ENCODE data around the gene CACNA2D1.
"Not testable (repeated sequence)": the region's sequence is repeated elsewhere in the genome, so short reads cannot be mapped to it uniquely, and the experiment has no call there.

CACNA2D1 gene

GRCh38 chr7:82021036-82021435 lies 422.5 kb downstream of the CACNA2D1 start:
- DNase-seq, result no peak

- DNase-seq, result no peak
These were observed 423.8 kb downstream of the CACNA2D1 start for GRCh38 chr7:82019551-82020475.

- no peak for DNase-seq
These were observed 425.4 kb downstream of the CACNA2D1 start for GRCh38 chr7:82018226-82018625.

GRCh38 chr7:82017334-82017943 lies 426.1 kb downstream of the CACNA2D1 start:
- peak; percentile 9 for DNase-seq

GRCh38 chr7:82015751-82016150 lies 427.8 kb downstream of the CACNA2D1 start:
- peak; percentile 12 for DNase-seq

- DNase-seq, result not testable (repeated sequence)
These were observed 429.0 kb downstream of the CACNA2D1 start for GRCh38 chr7:82014574-82014973.

GRCh38 chr7:82012453-82012852 lies 431.1 kb downstream of the CACNA2D1 start:
- DNase-seq, result no peak

DNA sequence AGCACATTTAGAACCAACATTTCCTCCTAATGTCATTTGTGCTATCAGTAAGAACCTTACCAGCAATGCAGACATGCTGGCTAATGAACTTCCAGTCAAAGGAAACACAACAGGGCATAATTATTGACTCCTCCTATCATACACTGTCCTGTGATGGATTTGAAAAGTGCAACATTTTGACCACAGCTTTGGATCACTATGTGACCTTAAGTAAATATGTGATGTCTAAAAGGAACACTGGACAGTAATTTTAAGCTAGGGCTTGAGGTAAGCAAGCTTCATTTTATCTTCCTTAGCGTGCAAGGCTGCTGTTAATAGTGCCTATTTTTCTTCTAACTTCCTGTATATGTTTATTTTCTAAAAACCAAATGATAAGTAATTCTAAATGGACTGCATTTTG lies 433.2 kb downstream of the CACNA2D1 start:
- DNase-seq, result no peak

GRCh38 chr7:82007315-82007714 lies 436.3 kb downstream of the CACNA2D1 start:
- no peak for DNase-seq

DNA sequence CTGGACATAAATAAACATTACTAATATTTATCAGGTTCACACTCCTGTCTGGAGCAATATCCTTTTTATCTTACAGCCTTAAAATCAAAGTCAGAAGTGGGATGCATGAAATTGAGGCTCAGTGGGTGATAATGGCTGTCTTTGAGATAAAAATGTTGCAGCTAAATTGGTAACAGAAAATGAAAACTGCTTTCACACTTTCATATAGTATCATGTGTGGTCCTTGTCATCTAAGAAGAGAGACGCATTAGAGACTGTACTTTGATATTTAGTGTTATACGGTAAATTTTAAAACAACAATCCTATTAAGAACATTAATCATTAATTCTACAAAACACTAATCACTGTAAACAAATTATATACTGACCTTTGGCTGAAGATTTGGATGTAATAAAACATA lies 438.5 kb downstream of the CACNA2D1 start:
- DNase-seq, result no peak

DNA sequence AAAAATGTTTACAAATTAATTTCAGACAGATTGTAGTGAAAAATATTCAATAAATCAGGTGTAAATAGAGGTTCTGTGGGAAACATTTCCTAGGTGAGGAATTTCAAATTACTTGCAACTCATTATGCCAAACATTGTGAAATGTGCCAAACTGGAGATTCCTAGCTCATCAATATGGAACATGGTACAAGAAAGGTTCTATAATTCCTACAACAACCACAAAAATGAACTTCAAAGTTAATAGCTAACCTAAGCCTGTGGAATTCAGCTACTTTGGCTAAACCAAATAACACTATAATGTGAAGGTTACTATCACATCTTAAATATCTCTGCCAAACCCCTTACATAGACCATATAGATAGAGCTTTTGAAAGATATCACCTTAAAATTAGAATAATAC lies 450.4 kb downstream of the CACNA2D1 start:
- no peak for DNase-seq

DNA sequence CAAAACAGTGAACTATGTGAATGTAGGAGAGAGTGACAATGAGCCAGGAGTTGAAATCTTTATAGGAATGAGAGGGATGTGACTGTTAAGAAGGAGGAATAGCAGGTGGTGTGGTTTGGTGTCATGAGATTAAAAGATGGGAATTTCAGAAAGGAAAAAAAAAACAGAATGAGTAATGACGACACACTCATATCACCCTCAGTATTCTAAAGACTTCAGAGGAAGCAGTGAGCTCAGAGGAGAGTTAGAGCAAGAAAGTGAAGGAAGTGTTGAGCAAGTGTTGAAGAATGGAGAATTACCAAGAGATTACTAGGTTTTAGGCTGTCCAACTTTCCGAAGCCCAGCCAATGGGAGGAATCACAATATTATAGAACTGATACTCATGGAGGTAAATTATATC lies 453.2 kb downstream of the CACNA2D1 start:
- no peak for DNase-seq

DNA sequence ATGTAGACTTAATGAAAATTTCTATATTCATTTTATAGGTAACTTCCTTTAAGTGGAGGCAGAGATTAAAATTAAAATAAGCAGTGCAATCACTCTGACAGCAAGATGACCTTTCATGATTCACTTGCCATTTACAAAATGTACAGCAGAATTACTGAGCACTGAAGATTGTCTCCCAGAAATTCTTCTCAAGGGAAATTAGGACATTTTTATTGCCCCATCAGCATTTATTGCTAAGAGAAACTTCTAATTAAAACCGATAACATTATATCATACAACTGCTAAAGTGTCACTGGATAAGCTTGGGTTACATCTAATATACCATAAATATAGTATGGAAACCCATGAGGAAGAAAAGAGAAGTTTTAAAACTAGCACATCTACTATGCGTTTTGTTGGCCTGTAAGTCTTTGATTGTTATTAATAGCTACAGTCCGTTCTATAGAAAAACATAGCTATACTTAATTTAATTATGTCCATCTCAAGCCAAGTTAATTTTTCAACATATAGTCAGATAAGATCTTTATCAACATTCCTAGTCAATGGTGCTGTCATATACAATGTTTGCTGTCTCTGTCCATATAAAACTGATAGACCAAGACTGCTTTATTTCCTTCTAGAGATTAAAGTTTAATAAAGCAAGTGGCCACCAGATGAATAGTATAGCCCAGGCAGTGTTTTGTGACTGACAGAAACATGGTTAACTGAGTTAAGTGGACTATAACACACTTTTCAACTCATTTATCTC lies 456.7 kb downstream of the CACNA2D1 start:
- no peak for DNase-seq

DNA sequence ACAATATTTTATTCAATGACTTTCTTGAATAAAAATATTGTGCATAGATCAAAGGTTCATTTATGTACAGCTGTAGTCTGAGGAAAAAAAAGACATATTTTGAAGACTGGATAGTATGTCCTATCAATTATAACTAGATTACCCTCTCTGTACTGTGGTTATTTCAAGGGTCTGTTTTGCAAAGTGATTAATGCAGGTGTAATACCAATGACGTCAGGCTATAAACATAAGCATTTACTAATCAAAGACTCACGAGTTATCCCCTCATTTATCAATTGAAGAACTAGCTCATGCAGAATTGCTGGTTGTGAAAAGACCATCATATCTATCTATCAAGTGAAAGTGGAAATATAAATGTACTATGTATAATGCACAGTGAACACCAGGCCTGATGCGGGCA lies 460.2 kb downstream of the CACNA2D1 start:
- DNase-seq, result no peak

DNA sequence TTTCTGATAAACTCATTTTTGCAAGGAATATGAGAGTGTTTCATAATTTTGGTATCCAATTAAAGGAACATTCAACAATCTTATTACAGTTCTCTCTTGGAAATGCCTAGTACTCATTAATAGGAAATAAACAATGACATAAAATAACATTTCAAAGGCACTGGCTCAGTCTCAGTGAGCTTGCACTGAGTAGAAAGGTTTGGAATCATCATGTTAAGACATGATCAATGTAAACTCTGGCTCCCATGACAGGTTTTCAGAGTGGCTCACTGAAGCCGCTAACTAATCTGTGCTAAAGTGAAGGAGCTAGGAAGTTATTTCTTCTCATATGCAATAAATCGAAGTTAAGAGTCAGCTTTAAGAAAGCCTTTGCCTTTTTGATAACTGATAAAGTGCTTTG lies 470.5 kb downstream of the CACNA2D1 start:
- DNase-seq, result no peak

GRCh38 chr7:81960026-81960425 lies 483.6 kb downstream of the CACNA2D1 start:
- DNase-seq, result no peak

- DNase-seq, result no peak
These were observed 486.1 kb downstream of the CACNA2D1 start for GRCh38 chr7:81957517-81957916.

- peak; percentile 15 for DNase-seq
These were observed 487.1 kb downstream of the CACNA2D1 start for GRCh38 chr7:81956520-81956919.

DNA sequence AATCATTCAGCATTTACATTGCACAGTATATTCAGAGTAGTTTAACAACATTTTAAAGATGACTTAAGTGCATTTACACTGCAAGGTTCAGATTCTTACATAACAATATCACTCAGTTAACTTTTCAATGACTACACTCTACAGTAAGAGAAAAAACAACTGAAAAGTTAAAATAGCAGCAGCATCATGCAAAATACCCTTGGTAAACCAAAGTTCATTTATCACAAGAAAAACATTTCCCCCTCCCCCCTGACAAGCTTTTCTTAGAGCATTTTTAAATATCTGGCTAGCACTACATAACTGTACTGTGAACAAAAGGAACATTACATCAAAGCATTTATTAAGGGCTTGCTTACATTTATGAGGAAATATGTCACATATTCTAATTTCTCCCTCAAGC lies 494.3 kb downstream of the CACNA2D1 start:
- no peak for DNase-seq

DNA sequence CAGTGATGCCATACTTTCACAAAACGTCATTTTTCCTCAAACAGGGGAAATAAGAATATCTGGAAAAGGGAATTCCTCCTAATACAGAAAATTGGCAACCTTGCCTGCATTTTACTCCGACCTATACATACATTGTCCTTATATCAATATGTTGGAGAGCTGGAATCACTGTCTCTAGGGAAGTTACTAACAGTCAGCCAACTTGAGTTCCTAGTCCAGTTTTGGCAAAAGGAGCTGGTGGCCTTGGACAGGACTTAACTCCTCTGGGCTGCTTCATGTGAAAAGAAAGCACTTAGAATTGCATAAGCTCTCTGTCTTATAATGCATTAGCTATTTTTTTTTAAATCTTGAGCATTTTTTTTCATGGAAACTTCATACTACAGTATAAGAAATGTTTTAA lies 499.5 kb downstream of the CACNA2D1 start:
- no peak for DNase-seq

DNA sequence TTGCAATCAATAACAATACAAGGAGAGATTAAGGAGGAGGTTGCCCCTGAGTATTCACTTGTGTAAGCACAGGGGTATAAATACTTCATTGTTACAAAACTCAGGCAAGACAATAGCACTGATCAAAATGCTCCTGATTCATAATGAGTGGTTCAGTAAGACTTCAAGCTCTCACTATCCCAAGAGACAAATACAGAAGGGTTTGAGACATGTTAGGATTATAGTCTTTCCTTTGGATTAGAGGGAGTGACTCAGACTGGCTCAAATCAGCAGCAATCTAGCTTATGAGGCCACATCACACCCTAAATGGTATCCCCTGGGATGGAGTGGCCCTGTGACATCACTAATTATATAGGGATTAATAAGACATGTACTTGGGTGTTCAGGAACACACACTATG lies 506.5 kb downstream of the CACNA2D1 start:
- DNase-seq, result no peak

- DNase-seq, result no peak
These were observed 508.8 kb downstream of the CACNA2D1 start for GRCh38 chr7:81934596-81935301.

DNA sequence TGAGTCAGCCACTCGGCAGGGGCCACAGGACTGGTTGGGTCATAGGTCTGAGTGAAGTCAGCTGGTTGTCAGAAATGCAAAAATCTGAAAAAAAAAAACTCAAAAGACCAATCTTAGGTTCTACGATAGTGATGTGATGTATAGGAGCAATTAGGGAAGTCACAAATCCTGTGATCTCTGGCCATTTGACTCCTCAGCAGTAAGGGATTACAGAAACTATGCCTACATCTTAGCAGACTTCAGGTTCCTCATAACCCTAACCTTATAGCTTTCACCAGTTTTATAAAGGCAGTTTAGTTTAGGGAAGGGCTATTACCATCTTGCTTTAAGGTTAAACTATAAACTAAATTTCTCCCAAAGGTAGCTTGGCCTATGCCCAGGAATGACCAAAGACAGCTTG lies 510.6 kb downstream of the CACNA2D1 start:
- no peak for DNase-seq

Measured in NCI-H2029 treated with DMSO at 0.1 percent for 48 hours (cell line).